Thoracic aorta (tissue), 2 donors: Measurements from ENCODE around the gene HSBP1L1. TPM values are rescaled to one million over a fixed set of nuclear protein-coding genes. Genes with fewer than 3 reads are reported as not detected.

Experiments
- ATAC-seq: fragments of 150-250 bp; one replicate; pipeline ENCODE4 v1.8.0; 2017; ENCODE audit warnings: low read depth; ENCODE audit not compliant: insufficient number of reproducible peaks, low FRiP score
- DNase-seq: peaks from one replicate; pipeline ENCODE4 v3.0.0-alpha.2; 2020; ENCODE audit warnings: low spot score
- H3K27ac ChIP-seq, 2 donors: fragments of 200-600 bp; sonication (generic); 1 replicate in 1 of 2; 2 replicates in 1 of 2; pipeline ENCODE4 v1.5.1; 2016; ENCODE audit warnings: mild to moderate bottlenecking in 2 of 2, moderate library complexity in 2 of 2
- H3K27me3 ChIP-seq: fragments of 200-600 bp; sonication (generic); replicated peaks from 2 replicates; pipeline ENCODE4 v1.6.0; 2016; ENCODE audit warnings: mild to moderate bottlenecking; ENCODE audit not compliant: insufficient read depth
- H3K36me3 ChIP-seq: fragments of 200-600 bp; sonication (generic); one replicate; pipeline ENCODE4 v1.5.1; 2016
- H3K4me1 ChIP-seq, 2 donors: fragments of 200-600 bp; sonication (generic); 1 replicate in 1 of 2; 2 replicates in 1 of 2; pipeline versions ENCODE4 v1.5.1 to v1.6.0; 2016; ENCODE audit warnings: low read depth in 2 of 2, mild to moderate bottlenecking in 1 of 2; ENCODE audit not compliant: control insufficient read depth in 1 of 2
- H3K4me3 ChIP-seq: fragments of 200-600 bp; sonication (generic); 2 replicates; pipeline ENCODE4 v1.5.1; 2016; ENCODE audit warnings: mild to moderate bottlenecking
- H3K9me3 ChIP-seq: fragments of 200-600 bp; sonication (generic); 2 replicates; pipeline ENCODE4 v1.5.1; 2016
- CTCF ChIP-seq: fragments of 200-600 bp; sonication (generic); IDR thresholded peaks from one replicate; pipeline ENCODE4 v1.5.1; 2019; ENCODE audit warnings: antibody characterized with exemption
- total RNA-seq, 2 donors: library from RNA; depleted of rRNA; stranded (reverse); fragments of >200 nt; gene quantifications; one replicate each; pipeline versions ENCODE4 v1.1.0 to v1.2.3, GENCODE V29; 2016

Gene HSBP1L1
- total RNA-seq, 2 donors from 2014 or later: 8.5 to 11.6 TPM

- Histone ChIP-seq H3K36me3 (peaks cover 16% of the 10 kb centered on the region), H3K9me3 (no peaks in the 10 kb centered on the region), H3K4me1 (no peaks in the 10 kb centered on the region), H3K4me3 (no peak overlapping the region), H3K27ac (no peak overlapping the region), H3K27me3 (no peaks in the 10 kb centered on the region)
- no peak for TF ChIP-seq CTCF
- no peak for DNase-seq
- ATAC-seq: no peak
Measured at GRCh38 chr18:79939096-79939495, 25.3 kb upstream of the HSBP1L1 start.

- no peak overlapping the region for H3K4me3 ChIP-seq
- H3K27ac ChIP-seq: no peak overlapping the region
- DNase-seq (no peak), ATAC-seq (no peak)
- no peaks in the 10 kb centered on the region for H3K27me3 ChIP-seq
- TF ChIP-seq CTCF: no peak
- H3K36me3 ChIP-seq: peaks cover 16% of the 10 kb centered on the region
- H3K9me3 ChIP-seq: no peaks in the 10 kb centered on the region
- peaks cover 0 to 3% of the 10 kb centered on the region in 2 donors for H3K4me1 ChIP-seq
Measured at GRCh38 chr18:79940126-79940813, 24.2 kb upstream of the HSBP1L1 start.

- H3K36me3 ChIP-seq: peaks cover 14% of the 10 kb centered on the region
- no peaks in the 10 kb centered on the region for H3K9me3 ChIP-seq
- H3K4me1 ChIP-seq: peaks cover 0 to 9% of the 10 kb centered on the region in 2 donors
- no peak overlapping the region for H3K27ac ChIP-seq
- H3K27me3 ChIP-seq: no peaks in the 10 kb centered on the region
- no peak overlapping the region for H3K4me3 ChIP-seq
- TF ChIP-seq CTCF: no peak
- no peak for ATAC-seq
- DNase-seq: no peak
Measured at GRCh38 chr18:79940814-79941472, 23.5 kb upstream of the HSBP1L1 start.

GRCh38 chr18:79941473-79942119, 22.8 kb upstream of the HSBP1L1 start:
- no peak for DNase-seq
- TF ChIP-seq CTCF: no peak
- H3K36me3 ChIP-seq: peaks cover 14% of the 10 kb centered on the region
- H3K4me3 ChIP-seq: no peak overlapping the region
- no peaks in the 10 kb centered on the region for H3K9me3 ChIP-seq
- no peak for ATAC-seq
- H3K27me3 ChIP-seq: no peaks in the 10 kb centered on the region
- peaks cover 0 to 9% of the 10 kb centered on the region in 2 donors for H3K4me1 ChIP-seq
- H3K27ac ChIP-seq: no peak overlapping the region

GRCh38 chr18:79942211-79942610, 22.2 kb upstream of the HSBP1L1 start:
- TF ChIP-seq CTCF: no peak
- no peaks in the 10 kb centered on the region for H3K27me3 ChIP-seq
- no peak for ATAC-seq
- H3K9me3 ChIP-seq: no peaks in the 10 kb centered on the region
- DNase-seq: no peak
- H3K36me3 ChIP-seq: peaks cover 14% of the 10 kb centered on the region
- H3K4me3 ChIP-seq: no peak overlapping the region
- peaks cover 0 to 9% of the 10 kb centered on the region in 2 donors for H3K4me1 ChIP-seq
- H3K27ac ChIP-seq: no peak overlapping the region
